OCI-LY7 (cell line): Measurements from ENCODE around the gene PARD3B.

Source experiments
- CTCF ChIP-seq: fragments of 200-600 bp; sonication (generic); conservative IDR thresholded peaks from 2 replicates; pipeline ENCODE4 v1.5.1; 2014; ENCODE audit warnings: mild to moderate bottlenecking, antibody characterized with exemption, low read length, moderate library complexity, mixed read lengths
- EZH2phosphoT487 ChIP-seq: fragments of 200-600 bp; sonication (generic); IDR thresholded peaks from 2 replicates; pipeline ENCODE4 v1.6.1; 2018; ENCODE audit warnings: low read depth, borderline replicate concordance, mild to moderate bottlenecking, mixed run types, antibody characterized with exemption, low read length, moderate library complexity, mixed read lengths

GRCh38 chr2:205655779-205656456 is 1110.6 kb downstream of the PARD3B start:
- no peak for TF ChIP-seq CTCF
- no peak for TF ChIP-seq EZH2phosphoT487
